GM12801 (cell line): Measurements from ENCODE around the gene BRAT1.

Experiments used
- TF ChIP-seq, protein P1 (sequence below): IDR thresholded peaks from one replicate; pipeline ENCODE4 v1.5.1; 2011; ENCODE audit warnings: control low read depth; ENCODE audit not compliant: insufficient read length; ENCODE audit errors: extremely low read depth

BRAT1 gene

GRCh38 chr7:2540641-2541051, 14.7 kb downstream of the BRAT1 start:
- TF ChIP-seq, protein P1, sequence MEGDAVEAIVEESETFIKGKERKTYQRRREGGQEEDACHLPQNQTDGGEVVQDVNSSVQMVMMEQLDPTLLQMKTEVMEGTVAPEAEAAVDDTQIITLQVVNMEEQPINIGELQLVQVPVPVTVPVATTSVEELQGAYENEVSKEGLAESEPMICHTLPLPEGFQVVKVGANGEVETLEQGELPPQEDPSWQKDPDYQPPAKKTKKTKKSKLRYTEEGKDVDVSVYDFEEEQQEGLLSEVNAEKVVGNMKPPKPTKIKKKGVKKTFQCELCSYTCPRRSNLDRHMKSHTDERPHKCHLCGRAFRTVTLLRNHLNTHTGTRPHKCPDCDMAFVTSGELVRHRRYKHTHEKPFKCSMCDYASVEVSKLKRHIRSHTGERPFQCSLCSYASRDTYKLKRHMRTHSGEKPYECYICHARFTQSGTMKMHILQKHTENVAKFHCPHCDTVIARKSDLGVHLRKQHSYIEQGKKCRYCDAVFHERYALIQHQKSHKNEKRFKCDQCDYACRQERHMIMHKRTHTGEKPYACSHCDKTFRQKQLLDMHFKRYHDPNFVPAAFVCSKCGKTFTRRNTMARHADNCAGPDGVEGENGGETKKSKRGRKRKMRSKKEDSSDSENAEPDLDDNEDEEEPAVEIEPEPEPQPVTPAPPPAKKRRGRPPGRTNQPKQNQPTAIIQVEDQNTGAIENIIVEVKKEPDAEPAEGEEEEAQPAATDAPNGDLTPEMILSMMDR = no peak

DNA sequence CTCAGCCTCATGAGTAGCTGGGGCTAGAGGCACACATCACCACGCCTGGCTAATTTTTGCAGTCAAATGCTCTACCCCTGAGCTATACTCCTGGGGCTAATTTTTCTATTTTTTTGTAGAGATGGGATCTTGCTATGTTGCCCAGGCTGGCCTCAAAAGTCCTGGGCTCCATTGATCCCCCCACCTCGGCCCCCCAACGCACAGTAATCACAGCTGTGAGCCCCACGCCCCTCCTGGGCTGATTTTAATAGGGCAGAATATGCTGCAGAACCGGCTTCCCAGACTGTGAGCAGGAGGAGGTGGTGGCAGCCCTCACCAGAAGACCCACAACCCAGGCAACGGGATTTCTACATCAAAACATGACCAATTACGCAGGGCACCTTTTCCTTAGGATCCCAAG, 15.2 kb downstream of the BRAT1 start:
- TF ChIP-seq, protein P1 = no peak

GRCh38 chr7:2539031-2539911, 16.1 kb downstream of the BRAT1 start:
- TF ChIP-seq, protein P1 = no peak

DNA sequence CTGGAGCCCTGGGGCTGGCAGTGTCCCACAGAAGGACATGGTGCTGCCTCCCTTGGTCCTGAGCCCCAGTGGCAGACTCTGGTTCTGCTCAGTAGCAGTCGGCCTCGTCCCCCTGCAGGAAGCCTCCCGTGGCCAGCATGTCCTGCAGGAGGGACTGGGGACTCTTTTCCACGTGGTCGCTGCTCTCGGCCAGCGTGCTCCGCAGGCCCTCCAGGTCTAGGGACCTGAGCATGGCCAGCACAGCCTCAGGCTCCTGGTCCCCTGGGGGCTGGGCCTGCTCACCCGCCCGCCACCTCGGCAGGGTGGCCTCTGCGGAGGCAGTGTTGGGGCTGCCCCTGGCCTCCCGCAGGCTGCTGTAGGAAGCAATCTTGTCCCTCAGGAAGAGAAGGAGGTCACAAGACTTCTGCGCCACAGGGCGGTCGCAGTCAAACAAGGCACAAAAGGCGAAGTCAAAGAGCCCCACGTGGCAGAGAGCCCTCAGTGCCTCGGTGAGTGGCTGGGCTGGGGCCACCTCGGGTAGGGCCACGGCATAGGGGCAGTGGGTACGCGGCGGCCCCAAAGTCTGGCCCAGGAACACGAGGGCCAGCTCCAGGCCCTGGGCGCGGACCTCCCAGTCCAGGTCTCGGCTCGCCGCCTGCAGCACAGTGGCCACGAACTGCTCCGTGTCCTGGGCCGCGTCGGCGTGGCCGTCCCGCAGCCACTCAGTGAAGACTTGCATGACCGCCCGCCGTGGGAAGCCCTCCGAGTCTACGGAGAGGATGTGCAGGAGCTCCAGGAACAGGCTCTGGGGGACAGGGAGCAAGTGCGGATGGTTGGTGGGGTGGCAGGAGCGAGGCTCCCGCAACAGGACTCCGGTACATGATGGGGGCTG, 17.1 kb downstream of the BRAT1 start:
- TF ChIP-seq, protein P1 = no peak

DNA sequence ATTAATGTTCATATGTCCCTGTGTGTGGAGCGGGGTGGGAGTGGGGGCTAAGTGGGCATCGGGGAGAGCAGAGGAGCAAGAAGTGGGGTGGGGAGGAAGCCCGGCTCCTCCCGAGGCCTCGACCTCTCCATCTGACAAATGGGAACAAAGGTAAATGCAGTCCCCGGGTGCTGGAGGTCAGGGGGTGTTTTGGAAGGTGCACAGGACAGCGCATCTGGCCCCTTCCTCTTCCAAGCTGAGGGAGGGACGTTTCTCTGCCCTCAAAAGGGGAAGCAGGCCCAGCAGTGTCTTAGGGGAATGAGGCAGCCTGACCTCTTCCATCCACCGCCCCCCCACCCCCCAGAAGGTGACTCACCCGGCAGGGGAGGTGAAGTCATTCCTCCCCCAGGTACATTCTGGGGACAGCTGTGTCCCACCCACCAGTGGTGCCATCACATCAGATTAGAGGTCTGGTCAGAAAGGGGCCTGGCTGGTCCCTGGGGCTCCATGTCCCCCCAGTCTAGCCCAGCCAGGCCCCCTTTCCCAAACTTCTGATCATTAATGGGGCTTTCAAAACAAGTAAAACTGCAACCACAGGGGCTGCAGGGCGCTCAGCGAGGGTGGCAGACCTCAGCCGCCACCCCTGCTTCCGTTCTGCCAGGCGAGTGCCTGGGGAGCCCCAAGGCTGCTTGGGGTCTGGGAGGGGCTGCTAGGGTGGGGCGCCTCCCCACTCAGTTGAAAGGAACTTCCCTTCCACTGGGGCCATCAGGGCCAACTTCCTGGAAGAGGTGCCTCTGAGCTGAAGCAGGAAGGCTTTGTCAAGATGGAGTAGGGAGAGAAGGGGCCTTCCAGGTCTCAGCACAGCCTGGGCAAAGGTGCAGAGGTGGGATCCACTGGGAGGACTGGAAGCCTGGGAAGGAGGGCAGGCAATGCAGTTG, 25.0 kb downstream of the BRAT1 start:
- TF ChIP-seq, protein P1 = no peak

GRCh38 chr7:2529161-2530070, 25.9 kb downstream of the BRAT1 start:
- TF ChIP-seq, protein P1 = no peak
